ENCODE results near the gene ELP2. TPM values are rescaled to one million over a fixed set of nuclear protein-coding genes. Genes with fewer than 3 reads are reported as not detected.

The ELP2 gene
- total RNA-seq, 1 donor from 2014 or later = 143 TPM

DNA sequence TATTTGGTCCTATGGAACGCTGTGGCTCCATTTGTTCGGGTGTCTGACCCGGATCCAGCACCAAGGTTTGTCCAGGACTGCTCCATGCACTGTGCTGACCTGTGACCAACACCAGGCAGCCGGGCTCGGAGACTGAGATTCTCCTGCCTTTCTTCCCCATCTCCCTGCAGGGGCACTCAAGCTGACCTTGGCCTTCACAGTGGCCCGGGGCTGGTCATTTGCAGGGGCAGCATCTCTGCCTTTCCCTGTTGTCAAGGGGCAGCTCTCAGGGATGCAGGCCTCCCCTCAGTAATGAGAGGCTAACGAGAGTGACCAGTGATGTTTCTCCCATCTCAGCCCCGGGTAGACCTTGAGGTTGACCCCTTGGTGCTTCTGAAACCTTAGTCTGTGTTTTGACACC is 85.1 kb downstream of the ELP2 start:
- no peaks in the 10 kb centered on the region for H3K27me3 Mint-ChIP-seq (ENCODE audit: low read depth)
- no peaks in the 10 kb centered on the region for H3K9me3 Mint-ChIP-seq
- H3K27ac Mint-ChIP-seq = no peak overlapping the region
- TF ChIP-seq, protein P1, sequence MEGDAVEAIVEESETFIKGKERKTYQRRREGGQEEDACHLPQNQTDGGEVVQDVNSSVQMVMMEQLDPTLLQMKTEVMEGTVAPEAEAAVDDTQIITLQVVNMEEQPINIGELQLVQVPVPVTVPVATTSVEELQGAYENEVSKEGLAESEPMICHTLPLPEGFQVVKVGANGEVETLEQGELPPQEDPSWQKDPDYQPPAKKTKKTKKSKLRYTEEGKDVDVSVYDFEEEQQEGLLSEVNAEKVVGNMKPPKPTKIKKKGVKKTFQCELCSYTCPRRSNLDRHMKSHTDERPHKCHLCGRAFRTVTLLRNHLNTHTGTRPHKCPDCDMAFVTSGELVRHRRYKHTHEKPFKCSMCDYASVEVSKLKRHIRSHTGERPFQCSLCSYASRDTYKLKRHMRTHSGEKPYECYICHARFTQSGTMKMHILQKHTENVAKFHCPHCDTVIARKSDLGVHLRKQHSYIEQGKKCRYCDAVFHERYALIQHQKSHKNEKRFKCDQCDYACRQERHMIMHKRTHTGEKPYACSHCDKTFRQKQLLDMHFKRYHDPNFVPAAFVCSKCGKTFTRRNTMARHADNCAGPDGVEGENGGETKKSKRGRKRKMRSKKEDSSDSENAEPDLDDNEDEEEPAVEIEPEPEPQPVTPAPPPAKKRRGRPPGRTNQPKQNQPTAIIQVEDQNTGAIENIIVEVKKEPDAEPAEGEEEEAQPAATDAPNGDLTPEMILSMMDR (IDR thresholded peaks at IDR 0.05; ENCODE audit: unreplicated experiment) = no peak
- DNase-seq (ENCODE audit: low spot score in 2 of 2, unreplicated experiment in 2 of 2) = no peak
- H3K36me3 Mint-ChIP-seq = no peaks in the 10 kb centered on the region
- H3K4me3 Mint-ChIP-seq = no peak overlapping the region
- peaks cover 8% of the 10 kb centered on the region for H3K4me1 Mint-ChIP-seq

DNA sequence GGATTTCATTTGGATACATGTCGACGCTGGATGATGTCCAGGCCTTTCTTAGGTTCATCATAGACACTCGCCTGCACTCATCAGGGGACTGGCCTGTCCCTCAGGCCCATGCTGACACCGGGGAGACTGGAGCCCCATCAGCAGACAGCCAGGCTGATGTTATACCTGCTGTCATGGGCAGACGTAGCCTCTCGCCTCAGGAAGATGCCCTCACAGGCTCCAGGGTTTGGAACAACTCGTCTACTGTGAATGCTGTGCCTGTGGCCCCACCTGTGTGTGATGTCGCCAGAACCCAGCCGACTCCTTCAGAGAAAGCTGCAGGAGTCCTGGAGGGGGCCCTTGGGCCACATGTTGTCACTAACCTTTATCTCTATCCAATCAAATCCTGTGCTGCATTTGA is 85.9 kb downstream of the ELP2 start:
- TF ChIP-seq, protein P1 (IDR thresholded peaks at IDR 0.05; ENCODE audit: unreplicated experiment) = no peak
- Mint-ChIP-seq H3K27ac (no peak overlapping the region), H3K4me1 (peaks cover 8% of the 10 kb centered on the region), H3K4me3 (no peak overlapping the region), H3K27me3 (ENCODE audit: low read depth) (no peaks in the 10 kb centered on the region), H3K9me3 (no peaks in the 10 kb centered on the region), H3K36me3 (no peaks in the 10 kb centered on the region)
- no peak for DNase-seq (ENCODE audit: low spot score in 2 of 2, unreplicated experiment in 2 of 2)

DNA sequence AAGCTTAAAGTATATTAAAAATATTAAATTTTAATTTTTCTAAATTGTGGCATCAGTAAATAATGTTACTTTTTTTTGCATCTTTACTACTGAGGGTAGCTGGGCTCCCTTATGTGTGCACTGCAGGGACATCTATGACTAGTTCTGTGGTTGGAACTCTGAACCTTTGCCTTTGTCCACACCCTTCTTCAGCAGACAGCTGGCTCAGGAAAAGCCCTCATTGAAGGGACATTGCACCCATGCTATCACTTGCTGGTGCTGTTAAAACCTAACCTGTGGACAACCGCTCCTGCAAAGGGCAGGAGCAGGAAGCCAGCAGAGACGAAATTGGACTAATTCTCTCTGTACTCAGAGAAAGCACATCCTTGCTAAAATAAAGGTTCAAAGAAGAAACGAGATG is 87.6 kb downstream of the ELP2 start:
- H3K9me3 Mint-ChIP-seq = no peaks in the 10 kb centered on the region
- no peak overlapping the region for H3K4me3 Mint-ChIP-seq
- DNase-seq (ENCODE audit: low spot score in 2 of 2, unreplicated experiment in 2 of 2) = no peak
- TF ChIP-seq, protein P1 (IDR thresholded peaks at IDR 0.05; ENCODE audit: unreplicated experiment) = no peak
- H3K27me3 Mint-ChIP-seq (ENCODE audit: low read depth) = no peaks in the 10 kb centered on the region
- peaks cover 7% of the 10 kb centered on the region for H3K4me1 Mint-ChIP-seq
- H3K36me3 Mint-ChIP-seq = no peaks in the 10 kb centered on the region
- no peak overlapping the region for H3K27ac Mint-ChIP-seq

DNA sequence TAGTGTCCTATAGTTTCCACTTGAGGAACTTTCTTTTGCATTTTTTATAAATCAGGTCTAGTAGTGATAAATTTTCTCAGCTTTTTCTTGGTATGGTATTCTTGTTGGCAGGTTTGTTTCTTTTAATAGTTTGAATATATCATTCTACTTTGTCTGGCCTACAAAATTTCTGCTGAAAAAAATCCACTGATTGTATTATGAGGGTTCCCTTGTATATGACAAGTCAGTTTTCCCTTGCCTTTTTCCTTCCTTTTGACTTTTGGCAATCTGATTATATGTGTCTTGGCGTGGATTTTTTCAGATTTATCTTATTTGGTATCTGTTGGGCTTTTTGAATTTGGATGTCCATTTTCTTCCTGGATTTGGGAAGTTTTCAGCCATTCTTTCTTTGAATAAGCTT is 99.5 kb downstream of the ELP2 start:
- Mint-ChIP-seq H3K27me3 (ENCODE audit: low read depth) (no peaks in the 10 kb centered on the region), H3K36me3 (peaks cover 33% of the 10 kb centered on the region), H3K4me1 (no peaks in the 10 kb centered on the region), H3K4me3 (no peak overlapping the region), H3K27ac (no peak overlapping the region), H3K9me3 (peaks cover 64% of the 10 kb centered on the region)
- no peak for DNase-seq (ENCODE audit: low spot score in 2 of 2, unreplicated experiment in 2 of 2)
- TF ChIP-seq, protein P1 (IDR thresholded peaks at IDR 0.05; ENCODE audit: unreplicated experiment) = no peak

Other genes starting within 250 kb of the ELP2 start
- gene RPRD1A, start 62.3 kb upstream of the ELP2 start, total RNA-seq = 66.0 to 68.2 TPM (median 67.0 TPM) in 3 replicates
- gene SLC39A6, start 559 bp upstream of the ELP2 start, total RNA-seq = 42.0 to 43.1 TPM (median 42.7 TPM) in 3 replicates
- 2.2 to 3.2 TPM (median 3.2 TPM) in 3 replicates for gene MOCOS, start 57.6 kb downstream of the ELP2 start, total RNA-seq
- gene FHOD3, start 167.8 kb downstream of the ELP2 start, total RNA-seq = 14.0 to 16.3 TPM (median 14.6 TPM) in 3 replicates

All from mesothelial cell of epicardium (in vitro differentiated cells).